GM10266 (cell line): Measurements from ENCODE around the gene NEK9.

ENCODE experiments used
- DNase-seq: peaks from one replicate; pipeline ENCODE4 v3.0.0; 2012; ENCODE audit errors: extremely low spot score
- TF ChIP-seq, protein P1 (sequence below): IDR thresholded peaks from 2 replicates; pipeline ENCODE4 v1.5.1; 2012; ENCODE audit warnings: mild to moderate bottlenecking, low read depth; ENCODE audit not compliant: control insufficient read depth, insufficient read depth; ENCODE audit errors: missing control alignments

Gene NEK9

GRCh38 chr14:75143761-75144527 is 17.1 kb upstream of the NEK9 start:
- TF ChIP-seq, protein P1, sequence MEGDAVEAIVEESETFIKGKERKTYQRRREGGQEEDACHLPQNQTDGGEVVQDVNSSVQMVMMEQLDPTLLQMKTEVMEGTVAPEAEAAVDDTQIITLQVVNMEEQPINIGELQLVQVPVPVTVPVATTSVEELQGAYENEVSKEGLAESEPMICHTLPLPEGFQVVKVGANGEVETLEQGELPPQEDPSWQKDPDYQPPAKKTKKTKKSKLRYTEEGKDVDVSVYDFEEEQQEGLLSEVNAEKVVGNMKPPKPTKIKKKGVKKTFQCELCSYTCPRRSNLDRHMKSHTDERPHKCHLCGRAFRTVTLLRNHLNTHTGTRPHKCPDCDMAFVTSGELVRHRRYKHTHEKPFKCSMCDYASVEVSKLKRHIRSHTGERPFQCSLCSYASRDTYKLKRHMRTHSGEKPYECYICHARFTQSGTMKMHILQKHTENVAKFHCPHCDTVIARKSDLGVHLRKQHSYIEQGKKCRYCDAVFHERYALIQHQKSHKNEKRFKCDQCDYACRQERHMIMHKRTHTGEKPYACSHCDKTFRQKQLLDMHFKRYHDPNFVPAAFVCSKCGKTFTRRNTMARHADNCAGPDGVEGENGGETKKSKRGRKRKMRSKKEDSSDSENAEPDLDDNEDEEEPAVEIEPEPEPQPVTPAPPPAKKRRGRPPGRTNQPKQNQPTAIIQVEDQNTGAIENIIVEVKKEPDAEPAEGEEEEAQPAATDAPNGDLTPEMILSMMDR: no peak
- DNase-seq: no peak

DNA sequence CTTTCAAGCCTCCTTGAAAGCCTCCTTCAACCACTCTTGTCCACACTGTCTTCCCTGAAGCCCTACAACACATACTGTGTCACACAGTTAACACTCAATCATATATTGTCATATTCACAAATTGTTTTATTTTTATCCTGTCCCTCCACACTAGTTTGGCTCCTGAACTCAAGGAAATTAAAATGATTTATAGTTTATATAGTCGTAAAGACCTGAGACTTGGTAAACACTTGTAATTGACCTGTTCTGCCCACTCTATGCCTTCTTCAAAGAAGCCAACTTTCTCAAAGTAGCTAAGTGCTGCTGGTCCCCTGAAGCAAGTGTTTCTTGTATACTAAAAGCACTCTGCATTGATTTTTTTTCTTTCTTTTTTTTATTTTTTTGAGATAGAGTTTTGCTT is 15.6 kb upstream of the NEK9 start:
- TF ChIP-seq, protein P1: no peak
- DNase-seq: no peak

GRCh38 chr14:75141967-75142366 is 15.1 kb upstream of the NEK9 start:
- no peak for DNase-seq

DNA sequence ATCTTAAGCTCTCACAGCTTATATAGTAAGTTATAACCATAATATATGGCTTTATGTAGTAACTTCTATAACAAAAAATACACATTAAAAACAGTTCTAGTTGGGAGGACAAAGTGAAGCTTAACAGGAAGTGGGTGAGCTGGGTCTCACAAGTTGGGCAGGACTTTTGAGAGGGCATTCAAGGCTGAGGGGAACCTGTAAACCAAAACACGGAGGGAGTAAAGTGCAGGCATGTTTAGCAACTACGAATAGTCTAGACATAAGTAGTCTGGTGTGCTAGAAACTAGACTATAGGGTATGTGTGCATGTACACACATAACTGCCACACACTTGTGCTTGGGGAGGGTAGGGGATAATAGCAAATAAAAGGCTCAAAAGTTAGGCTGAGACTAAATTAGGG is 14.2 kb upstream of the NEK9 start:
- no peak for DNase-seq
- TF ChIP-seq, protein P1: no peak

More at GRCh38 chr14:75141967-75142366, 15.1 kb upstream of the NEK9 start:
- TF ChIP-seq, protein P1: peak; percentile 25

- TF ChIP-seq, protein P1: no peak
- no peak for DNase-seq
Measured at GRCh38 chr14:75140620-75141019, 13.8 kb upstream of the NEK9 start.

DNA sequence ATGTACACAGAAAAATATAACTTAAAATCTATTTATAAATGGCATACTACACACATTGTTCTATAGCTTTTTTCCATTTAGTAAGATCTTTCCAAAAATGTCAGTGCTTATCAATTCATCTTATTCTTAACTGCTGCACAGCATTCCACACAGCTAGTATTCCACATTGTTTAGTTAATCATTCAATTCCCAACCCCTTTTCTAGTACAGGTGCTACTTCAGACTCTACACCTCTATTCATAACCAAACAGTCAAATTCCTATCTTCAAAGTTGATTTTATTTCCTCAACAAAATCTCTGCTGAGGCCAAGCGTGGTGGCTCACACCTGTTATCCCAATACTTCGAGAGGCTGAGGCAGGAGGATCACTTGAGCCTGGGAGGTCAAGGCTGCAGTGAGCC is 12.3 kb upstream of the NEK9 start:
- no peak for DNase-seq
- TF ChIP-seq, protein P1: no peak

- no peak for DNase-seq
Measured at GRCh38 chr14:75138492-75138891, 11.6 kb upstream of the NEK9 start.

More at GRCh38 chr14:75138492-75138891, 11.6 kb upstream of the NEK9 start:
- TF ChIP-seq, protein P1: no peak
